HG03521 (cell line): ENCODE measurements around the gene PLD5.
"Not testable (repeated sequence)": the region's sequence is repeated elsewhere in the genome, so short reads cannot be mapped to it uniquely, and the experiment has no call there.

ENCODE experiments used
- ATAC-seq: cut with Tn5 transposase; IDR thresholded peaks from one replicate; pipeline ENCODE4 v1.9.1; 2021; ENCODE audit warnings: mild to moderate bottlenecking, moderate library complexity; ENCODE audit not compliant: unreplicated experiment

PLD5 gene

GRCh38 chr1:242427519-242427918, 97.0 kb downstream of the PLD5 start:
- ATAC-seq: no peak

GRCh38 chr1:242426271-242426905, 98.1 kb downstream of the PLD5 start:
- ATAC-seq: no peak

- no peak for ATAC-seq
These were observed 99.3 kb downstream of the PLD5 start for GRCh38 chr1:242425232-242425631.

GRCh38 chr1:242416657-242417056, 107.8 kb downstream of the PLD5 start:
- ATAC-seq: no peak

DNA sequence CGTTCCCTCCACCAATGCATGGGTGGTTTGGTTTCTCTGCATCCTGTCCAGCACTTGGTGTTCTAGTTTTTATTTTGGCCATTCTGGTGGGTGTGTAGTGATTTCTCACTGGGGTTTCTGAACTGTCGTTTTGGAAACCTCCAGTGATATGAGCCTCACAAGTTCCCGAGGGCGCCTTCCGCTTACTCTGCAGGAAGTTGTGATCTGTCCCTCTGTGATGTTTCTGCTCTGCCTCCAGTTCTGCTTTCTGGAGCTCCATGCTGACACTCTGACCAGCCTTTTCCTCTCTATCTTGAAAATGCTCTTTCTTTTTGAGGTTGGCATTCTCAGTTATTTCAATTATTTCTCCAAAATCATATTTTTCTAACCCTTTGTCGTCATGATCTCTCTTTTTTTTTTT, 111.6 kb downstream of the PLD5 start:
- ATAC-seq: no peak

- no peak for ATAC-seq
These were observed 112.6 kb downstream of the PLD5 start for GRCh38 chr1:242411901-242412300.

DNA sequence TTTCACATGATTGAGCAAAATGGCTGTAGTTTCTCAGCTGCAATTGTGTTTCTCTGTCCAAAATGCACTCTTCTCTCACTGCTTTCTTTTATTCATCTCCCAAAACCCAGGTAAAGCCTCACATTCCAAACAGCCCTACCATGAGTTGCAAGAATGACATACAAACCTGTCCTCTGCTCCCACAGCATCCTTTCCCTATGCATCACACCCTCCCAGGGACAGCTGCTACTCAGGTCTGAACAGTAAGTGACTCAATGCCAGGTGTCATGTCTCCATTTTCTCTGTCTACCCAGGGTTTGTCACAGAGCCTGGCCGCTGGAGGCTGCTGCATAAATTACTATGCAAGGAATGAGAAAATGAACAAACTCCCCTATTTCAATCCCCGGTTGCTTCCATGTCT, 118.5 kb downstream of the PLD5 start:
- ATAC-seq: no peak

DNA sequence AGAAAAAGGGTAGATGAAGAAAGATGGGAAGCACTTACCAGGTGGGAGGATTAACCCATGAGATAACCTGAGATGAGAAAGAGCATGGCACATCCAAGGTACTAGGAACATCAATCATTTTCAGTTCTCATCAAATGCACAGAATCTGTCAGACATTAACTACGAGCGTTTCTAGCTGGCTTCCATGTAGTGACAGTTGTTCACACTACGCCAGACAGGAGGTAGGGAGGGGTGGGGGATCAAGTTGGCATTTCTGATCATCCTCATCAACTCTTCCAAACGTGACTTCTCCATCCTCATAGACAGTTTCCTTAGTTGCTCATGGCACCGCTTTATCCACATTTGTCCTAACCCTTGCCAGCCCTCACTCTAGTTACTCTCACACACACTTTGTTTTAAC, 120.2 kb downstream of the PLD5 start:
- ATAC-seq: no peak

GRCh38 chr1:242402956-242403355, 121.5 kb downstream of the PLD5 start:
- no peak for ATAC-seq

GRCh38 chr1:242401937-242402336, 122.6 kb downstream of the PLD5 start:
- no peak for ATAC-seq

DNA sequence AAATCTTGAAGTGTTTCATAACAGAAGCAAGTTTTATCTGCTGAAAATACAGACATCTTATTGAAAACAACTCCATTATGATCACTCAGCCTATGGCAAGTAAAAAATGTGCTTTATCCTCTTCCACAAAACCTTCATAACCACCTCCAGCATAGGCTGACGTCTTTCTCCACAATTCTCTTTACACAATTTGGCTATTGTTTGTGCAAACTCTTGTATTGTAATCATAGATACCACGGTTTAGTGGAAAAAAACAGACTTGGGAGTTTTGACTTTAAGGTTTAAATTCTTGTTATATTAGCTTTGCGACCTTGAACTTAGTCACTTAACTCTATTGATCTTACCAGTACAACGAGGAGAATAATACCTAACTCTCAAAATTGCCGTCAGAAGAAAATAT, 126.1 kb downstream of the PLD5 start:
- ATAC-seq: no peak

DNA sequence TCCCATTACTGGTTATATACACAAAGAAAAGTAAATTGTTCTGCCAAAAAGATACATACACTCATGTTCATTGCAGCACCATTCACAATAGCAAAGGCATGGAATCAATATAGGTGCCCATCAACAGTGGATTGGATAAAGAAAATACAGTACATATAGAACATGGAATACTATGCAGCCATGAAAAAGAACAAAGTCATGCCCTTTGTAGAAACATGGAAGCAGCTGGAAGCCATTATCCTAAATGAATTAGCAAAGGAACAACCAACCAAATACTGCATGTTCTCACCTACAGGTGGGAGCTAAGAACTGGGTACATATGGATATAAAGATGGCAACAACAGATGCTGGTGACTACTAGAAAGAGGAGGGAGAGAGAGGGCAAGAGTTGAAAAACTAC, 132.6 kb downstream of the PLD5 start:
- no peak for ATAC-seq

GRCh38 chr1:242376121-242376520, 148.4 kb downstream of the PLD5 start:
- ATAC-seq: not testable (repeated sequence)

DNA sequence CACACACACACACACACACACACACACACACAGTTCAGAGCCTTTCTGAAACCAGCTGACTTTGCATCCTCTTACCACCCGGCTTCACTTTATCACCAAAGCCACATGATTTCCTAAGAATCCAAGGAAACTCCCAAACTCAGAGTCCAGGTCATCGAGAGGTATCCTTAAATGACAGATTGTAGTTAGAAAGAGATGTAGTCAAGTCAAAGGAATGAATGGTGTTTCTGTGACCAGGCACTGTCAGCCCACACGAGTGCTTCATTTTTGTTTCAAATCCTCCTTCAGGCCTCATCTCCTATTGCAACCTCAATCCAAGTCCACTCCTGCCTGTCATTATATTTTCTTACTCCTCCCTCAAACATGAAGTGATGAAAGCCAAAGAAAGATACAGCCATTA, 174.1 kb downstream of the PLD5 start:
- ATAC-seq: not testable (repeated sequence)

- ATAC-seq: no peak
These were observed 174.9 kb downstream of the PLD5 start for GRCh38 chr1:242349636-242350035.

GRCh38 chr1:242330865-242331264, 193.6 kb downstream of the PLD5 start:
- ATAC-seq: not testable (repeated sequence)

DNA sequence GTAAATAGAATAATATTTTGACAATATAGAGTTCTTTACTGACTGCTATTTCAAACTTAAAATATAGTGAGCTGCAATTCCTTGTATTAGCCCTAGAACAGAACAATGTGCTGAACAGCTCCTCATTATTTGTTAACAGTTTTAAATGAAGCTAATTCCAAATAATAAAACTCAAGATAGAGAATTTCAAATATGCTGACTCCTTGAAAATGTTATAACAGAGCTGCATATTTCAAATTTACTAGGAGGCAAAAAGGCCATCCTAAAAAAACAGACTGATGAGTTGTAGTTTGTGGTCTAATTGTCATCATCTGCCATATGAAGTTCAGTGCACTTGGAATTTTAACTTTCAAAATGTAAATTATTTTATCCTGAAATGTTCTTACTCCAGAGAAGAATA, 197.1 kb downstream of the PLD5 start:
- ATAC-seq: not testable (repeated sequence)

DNA sequence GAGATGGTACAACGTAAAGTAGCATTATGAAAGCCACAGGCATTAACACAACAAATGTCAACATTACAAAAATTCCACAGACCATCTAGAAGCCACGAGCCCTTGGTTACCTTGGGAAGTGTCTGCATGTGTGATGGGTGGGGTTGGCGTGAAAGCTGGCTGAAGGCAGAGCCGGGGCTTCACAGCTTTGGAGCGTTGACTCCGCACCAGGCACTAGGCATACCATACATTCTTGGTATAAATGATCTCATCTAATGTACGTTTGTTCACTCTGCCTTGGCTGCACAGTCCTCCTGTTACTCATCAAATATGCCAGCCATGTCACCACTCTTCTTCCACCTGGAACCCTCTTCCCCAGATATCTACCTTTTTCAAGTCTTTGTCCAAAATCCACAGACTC, 202.5 kb downstream of the PLD5 start:
- ATAC-seq: not testable (repeated sequence)

- ATAC-seq: no peak
These were observed 206.4 kb downstream of the PLD5 start for GRCh38 chr1:242318140-242318539.

DNA sequence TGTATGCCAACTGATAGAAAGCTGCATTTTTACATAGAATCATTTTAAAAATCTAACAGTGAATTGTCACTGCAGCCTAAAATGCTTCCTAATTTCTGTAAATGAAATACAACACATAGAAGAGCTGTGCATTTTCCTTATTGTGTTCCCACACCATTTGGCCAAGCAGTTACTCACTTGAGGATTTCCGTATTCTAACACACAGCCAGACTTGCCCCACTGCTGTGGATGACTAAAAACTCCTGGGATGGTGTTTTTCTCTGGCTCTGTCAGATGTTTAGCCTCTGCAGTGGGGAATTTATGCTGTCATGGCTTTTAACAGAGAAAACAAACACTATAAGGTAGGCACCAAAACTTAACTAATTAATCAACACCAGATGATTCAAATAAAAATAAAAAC, 209.6 kb downstream of the PLD5 start:
- ATAC-seq: not testable (repeated sequence)

GRCh38 chr1:242314085-242314649, 210.3 kb downstream of the PLD5 start:
- ATAC-seq: not testable (repeated sequence)

- not testable (repeated sequence) for ATAC-seq
These were observed 215.8 kb downstream of the PLD5 start for GRCh38 chr1:242308681-242309080.

DNA sequence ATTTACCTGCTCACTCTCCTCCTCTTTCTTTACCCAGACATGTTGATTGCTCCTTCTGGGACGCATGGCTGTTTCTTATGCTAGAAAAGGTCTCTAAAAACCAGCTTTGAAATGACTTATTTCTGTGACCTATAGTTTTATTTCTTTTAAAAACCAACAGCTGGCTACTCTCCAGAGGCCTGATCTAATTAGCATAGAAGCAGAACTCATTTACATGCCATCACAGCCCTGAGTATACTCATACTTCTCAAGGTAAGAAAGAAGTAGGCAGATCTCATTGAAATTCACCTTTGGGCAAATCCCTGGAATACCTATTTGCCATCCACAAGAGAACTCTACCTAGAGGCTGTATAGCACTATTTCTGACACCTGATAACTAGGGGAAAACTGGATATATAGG, 230.7 kb downstream of the PLD5 start:
- not testable (repeated sequence) for ATAC-seq
